GM12874 (cell line): Measurements from ENCODE around the gene CEL.
"Not testable (repeated sequence)": the region's sequence is repeated elsewhere in the genome, so short reads cannot be mapped to it uniquely, and the experiment has no call there.

ENCODE experiments used
- CTCF ChIP-seq: IDR thresholded peaks from 2 replicates; pipeline ENCODE4 v1.5.1; 2011; ENCODE audit warnings: low read depth, mild to moderate bottlenecking, control low read depth, low read length, moderate library complexity; ENCODE audit not compliant: insufficient read depth

The CEL gene

GRCh38 chr9:133061764-133062145 is at the start of gene CEL:
Gene CEL (plus strand): TSS chr9:133061981. CDS start chr9:133062003, 22 bp downstream.
- TF ChIP-seq CTCF: not testable (repeated sequence)

GRCh38 chr9:133014696-133015095 is 47.1 kb upstream of the CEL start:
- TF ChIP-seq CTCF: no peak

- no peak for TF ChIP-seq CTCF
Observed at GRCh38 chr9:133023117-133023890, 38.5 kb upstream of the CEL start.

GRCh38 chr9:133026426-133026825 is 35.4 kb upstream of the CEL start:
- no peak for TF ChIP-seq CTCF

GRCh38 chr9:133027134-133027533 is 34.6 kb upstream of the CEL start:
- no peak for TF ChIP-seq CTCF

GRCh38 chr9:133028221-133028620 is 33.6 kb upstream of the CEL start:
- TF ChIP-seq CTCF: no peak

GRCh38 chr9:133029994-133030316 is 31.8 kb upstream of the CEL start:
- TF ChIP-seq CTCF: no peak
